Osteocyte (in vitro differentiated cells): ENCODE measurements around the gene TP53BP1. TPM values are rescaled to one million over a fixed set of nuclear protein-coding genes. Genes with fewer than 3 reads are reported as not detected.
"Not testable (repeated sequence)": the region's sequence is repeated elsewhere in the genome, so short reads cannot be mapped to it uniquely, and the experiment has no call there.

Experiments used
- DNase-seq: peaks from one replicate; pipeline ENCODE4 v3.0.0; 2021; ENCODE audit warnings: mixed read lengths; ENCODE audit not compliant: unreplicated experiment; ENCODE audit errors: extremely low spot score
- H3K27ac Mint-ChIP-seq: one replicate; pipeline ENCODE4 v1.8.0; 2021; ENCODE audit warnings: mild to moderate bottlenecking, mixed read lengths; ENCODE audit not compliant: unreplicated experiment
- H3K27me3 Mint-ChIP-seq: one replicate; pipeline ENCODE4 v1.8.0; 2021; ENCODE audit warnings: mixed read lengths; ENCODE audit not compliant: unreplicated experiment
- H3K36me3 Mint-ChIP-seq: one replicate; pipeline ENCODE4 v1.8.0; 2021; ENCODE audit warnings: mixed read lengths; ENCODE audit not compliant: unreplicated experiment
- H3K4me1 Mint-ChIP-seq: one replicate; pipeline ENCODE4 v1.8.0; 2021; ENCODE audit warnings: mixed read lengths; ENCODE audit not compliant: unreplicated experiment
- H3K4me3 Mint-ChIP-seq: one replicate; pipeline ENCODE4 v1.8.0; 2021; ENCODE audit warnings: mild to moderate bottlenecking, moderate library complexity, mixed read lengths; ENCODE audit not compliant: unreplicated experiment
- H3K9me3 Mint-ChIP-seq: one replicate; pipeline ENCODE4 v1.8.0; 2021; ENCODE audit warnings: mixed read lengths; ENCODE audit not compliant: unreplicated experiment
- CTCF ChIP-seq: fragments of 200-600 bp; sonication (generic); IDR thresholded peaks from 2 replicates; pipeline ENCODE4 v1.5.0; 2021; ENCODE audit warnings: antibody characterized with exemption, mild to moderate bottlenecking, moderate library complexity
- long read RNA-seq: library from polyadenylated mRNA; unstranded; transcript quantifications from one replicate; pipeline ENCODE4 v2.0.0, GENCODE V29; 2021
- total RNA-seq: library from RNA; stranded (reverse); gene quantifications from 2 replicates; pipeline ENCODE4 v1.2.1, GENCODE V29; 2021

TP53BP1 gene, protein sequence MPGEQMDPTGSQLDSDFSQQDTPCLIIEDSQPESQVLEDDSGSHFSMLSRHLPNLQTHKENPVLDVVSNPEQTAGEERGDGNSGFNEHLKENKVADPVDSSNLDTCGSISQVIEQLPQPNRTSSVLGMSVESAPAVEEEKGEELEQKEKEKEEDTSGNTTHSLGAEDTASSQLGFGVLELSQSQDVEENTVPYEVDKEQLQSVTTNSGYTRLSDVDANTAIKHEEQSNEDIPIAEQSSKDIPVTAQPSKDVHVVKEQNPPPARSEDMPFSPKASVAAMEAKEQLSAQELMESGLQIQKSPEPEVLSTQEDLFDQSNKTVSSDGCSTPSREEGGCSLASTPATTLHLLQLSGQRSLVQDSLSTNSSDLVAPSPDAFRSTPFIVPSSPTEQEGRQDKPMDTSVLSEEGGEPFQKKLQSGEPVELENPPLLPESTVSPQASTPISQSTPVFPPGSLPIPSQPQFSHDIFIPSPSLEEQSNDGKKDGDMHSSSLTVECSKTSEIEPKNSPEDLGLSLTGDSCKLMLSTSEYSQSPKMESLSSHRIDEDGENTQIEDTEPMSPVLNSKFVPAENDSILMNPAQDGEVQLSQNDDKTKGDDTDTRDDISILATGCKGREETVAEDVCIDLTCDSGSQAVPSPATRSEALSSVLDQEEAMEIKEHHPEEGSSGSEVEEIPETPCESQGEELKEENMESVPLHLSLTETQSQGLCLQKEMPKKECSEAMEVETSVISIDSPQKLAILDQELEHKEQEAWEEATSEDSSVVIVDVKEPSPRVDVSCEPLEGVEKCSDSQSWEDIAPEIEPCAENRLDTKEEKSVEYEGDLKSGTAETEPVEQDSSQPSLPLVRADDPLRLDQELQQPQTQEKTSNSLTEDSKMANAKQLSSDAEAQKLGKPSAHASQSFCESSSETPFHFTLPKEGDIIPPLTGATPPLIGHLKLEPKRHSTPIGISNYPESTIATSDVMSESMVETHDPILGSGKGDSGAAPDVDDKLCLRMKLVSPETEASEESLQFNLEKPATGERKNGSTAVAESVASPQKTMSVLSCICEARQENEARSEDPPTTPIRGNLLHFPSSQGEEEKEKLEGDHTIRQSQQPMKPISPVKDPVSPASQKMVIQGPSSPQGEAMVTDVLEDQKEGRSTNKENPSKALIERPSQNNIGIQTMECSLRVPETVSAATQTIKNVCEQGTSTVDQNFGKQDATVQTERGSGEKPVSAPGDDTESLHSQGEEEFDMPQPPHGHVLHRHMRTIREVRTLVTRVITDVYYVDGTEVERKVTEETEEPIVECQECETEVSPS (N-terminal part only)
- 61.2 and 64.6 TPM in 2 replicates for total RNA-seq
- long read RNA-seq, partial matches to known transcripts, result 83 of 103 reads
- long read RNA-seq, other reads (novel, unspliced or antisense), result 20 of 103 reads

- H3K4me3 Mint-ChIP-seq, result peak within 1 kb of the TSS; percentile 97
- no peaks in the 10 kb centered on the region for H3K27me3 Mint-ChIP-seq
- TF ChIP-seq CTCF, result no peak
- H3K9me3 Mint-ChIP-seq, result no peaks in the 10 kb centered on the region
- peaks cover 19% of the 10 kb centered on the region for H3K4me1 Mint-ChIP-seq
- H3K27ac Mint-ChIP-seq, result peak within 1 kb of the TSS; percentile 98
- peaks cover 22% of the 10 kb centered on the region for H3K36me3 Mint-ChIP-seq
- peak; percentile 96 for DNase-seq
Measured at GRCh38 chr15:43492673-43493601, at the start of gene TP53BP1. TP53BP1 (minus strand) TSS chr15:43493156; CDS start chr15:43493043, 113 bp downstream.

DNA sequence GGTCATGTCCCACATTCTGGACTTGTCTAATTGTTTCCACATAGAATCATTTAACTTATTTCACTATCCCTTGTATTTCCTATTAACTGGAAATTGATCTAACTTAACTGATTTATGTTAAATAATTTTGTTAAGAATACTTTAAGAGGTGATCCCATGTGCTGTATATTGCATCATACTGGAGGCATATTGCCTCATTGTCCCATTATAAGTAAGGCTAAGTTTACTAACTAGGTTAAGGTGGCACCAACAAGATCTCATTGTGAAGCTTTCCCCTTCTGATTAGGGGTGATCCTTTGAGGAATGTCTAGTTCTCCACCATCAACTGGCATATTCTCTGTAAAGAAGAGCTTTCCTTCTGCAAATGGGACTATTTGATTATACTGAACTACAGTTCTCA lies 48.8 kb upstream of the TP53BP1 start:
- Mint-ChIP-seq H3K4me3 (no peak overlapping the region), H3K36me3 (peaks cover 2% of the 10 kb centered on the region), H3K9me3 (peaks cover 4% of the 10 kb centered on the region), H3K4me1 (no peaks in the 10 kb centered on the region), H3K27ac (no peak overlapping the region), H3K27me3 (no peaks in the 10 kb centered on the region)
- no peak for TF ChIP-seq CTCF
- no peak for DNase-seq

DNA sequence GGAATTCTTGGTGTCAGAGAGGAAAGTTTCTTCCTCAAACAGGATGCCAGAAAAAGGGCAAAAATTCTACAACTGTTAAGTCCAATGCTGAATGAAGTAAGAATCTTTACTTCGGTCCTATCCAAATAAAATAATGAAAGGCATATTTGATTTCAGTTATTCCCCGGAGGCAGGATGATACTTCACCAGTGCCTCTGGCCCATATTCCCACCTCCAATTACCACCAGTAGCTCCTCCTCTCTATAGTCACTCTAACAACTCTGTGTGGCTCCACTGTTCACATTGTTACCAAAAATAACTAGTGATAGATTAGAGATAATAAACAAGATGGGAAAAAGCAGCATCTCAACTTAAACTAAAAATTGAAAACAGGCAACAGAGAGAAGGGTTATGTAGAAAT lies 45.1 kb upstream of the TP53BP1 start:
- no peak for TF ChIP-seq CTCF
- Mint-ChIP-seq H3K4me1 (peaks cover 2% of the 10 kb centered on the region), H3K27me3 (no peaks in the 10 kb centered on the region), H3K4me3 (no peak overlapping the region), H3K36me3 (peaks cover 4% of the 10 kb centered on the region), H3K27ac (no peak overlapping the region), H3K9me3 (no peaks in the 10 kb centered on the region)
- no peak for DNase-seq

DNA sequence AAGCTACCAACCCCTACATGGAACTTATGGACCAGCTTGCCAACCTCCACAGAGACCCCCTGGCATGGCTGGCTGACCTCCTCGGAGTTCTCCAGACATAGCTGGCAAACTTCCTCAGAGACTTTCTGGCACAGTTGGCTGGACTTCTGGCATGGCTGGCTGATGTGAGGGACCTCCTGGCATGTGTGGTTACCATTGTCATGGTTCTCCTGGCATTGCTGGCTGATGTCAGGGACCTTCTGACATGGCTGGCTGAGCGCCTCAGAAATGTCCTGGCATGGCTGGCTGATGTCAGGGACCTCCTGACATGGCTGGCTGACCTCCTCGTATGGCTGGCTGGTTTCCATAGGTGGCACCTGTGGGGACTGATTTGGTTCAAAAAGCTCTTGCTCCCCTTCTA lies 41.9 kb upstream of the TP53BP1 start:
- TF ChIP-seq CTCF, result no peak
- Mint-ChIP-seq H3K27ac (no peak overlapping the region), H3K36me3 (peaks cover 4% of the 10 kb centered on the region), H3K27me3 (no peaks in the 10 kb centered on the region), H3K4me3 (no peak overlapping the region), H3K9me3 (no peaks in the 10 kb centered on the region), H3K4me1 (peaks cover 12% of the 10 kb centered on the region)
- no peak for DNase-seq

DNA sequence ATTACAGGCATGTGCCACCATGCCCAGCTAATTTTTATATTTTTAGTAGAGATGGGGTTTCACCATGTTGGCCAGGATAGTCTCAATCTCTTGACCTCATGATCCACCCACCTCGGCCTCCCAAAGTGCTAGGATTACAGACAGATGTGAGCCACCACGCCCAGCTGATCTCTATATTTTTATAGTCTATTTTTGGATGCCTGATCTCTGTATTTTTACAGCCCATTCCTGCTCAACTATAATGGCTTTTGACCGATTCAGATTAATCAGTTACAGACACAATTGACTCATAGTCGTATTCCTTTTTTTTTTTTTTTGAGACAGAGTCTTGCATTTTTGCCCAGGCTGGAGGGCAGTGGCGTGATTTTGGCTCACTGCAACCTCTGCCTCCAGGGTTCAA lies 39.9 kb upstream of the TP53BP1 start:
- H3K4me3 Mint-ChIP-seq, H3K27ac Mint-ChIP-seq: not testable (repeated sequence)

More for the DNA sequence above, 39.9 kb upstream of the TP53BP1 start:
- not testable (repeated sequence) for H3K27me3 Mint-ChIP-seq, H3K36me3 Mint-ChIP-seq, DNase-seq, H3K9me3 Mint-ChIP-seq
- H3K4me1 Mint-ChIP-seq, result peaks cover 12% of the 10 kb centered on the region
